ENCODE measurements around the gene OBSCN. TPM values are rescaled to one million over a fixed set of nuclear protein-coding genes. Genes with fewer than 3 reads are reported as not detected.

OBSCN gene
- total RNA-seq, 1 donor from 2014 or later = 25.7 TPM

GRCh38 chr1:228379666-228380065, 171.8 kb downstream of the OBSCN start:
- peaks cover 6% of the 10 kb centered on the region for H3K9me3 Mint-ChIP-seq (ENCODE audit: unreplicated experiment)
- H3K36me3 Mint-ChIP-seq (ENCODE audit: unreplicated experiment) = no peaks in the 10 kb centered on the region
- no peak overlapping the region for H3K27ac Mint-ChIP-seq (ENCODE audit: unreplicated experiment)
- no peaks in the 10 kb centered on the region for H3K4me1 Mint-ChIP-seq (ENCODE audit: low read depth, unreplicated experiment)
- DNase-seq = no peak
- H3K4me3 Mint-ChIP-seq (ENCODE audit: unreplicated experiment) = peak overlapping the region; percentile 52
- peaks cover 13% of the 10 kb centered on the region for H3K27me3 Mint-ChIP-seq (ENCODE audit: unreplicated experiment)
- TF ChIP-seq CTCF (IDR thresholded peaks at IDR 0.05; ENCODE audit: partially characterized antibody, unreplicated experiment) = no peak

DNA sequence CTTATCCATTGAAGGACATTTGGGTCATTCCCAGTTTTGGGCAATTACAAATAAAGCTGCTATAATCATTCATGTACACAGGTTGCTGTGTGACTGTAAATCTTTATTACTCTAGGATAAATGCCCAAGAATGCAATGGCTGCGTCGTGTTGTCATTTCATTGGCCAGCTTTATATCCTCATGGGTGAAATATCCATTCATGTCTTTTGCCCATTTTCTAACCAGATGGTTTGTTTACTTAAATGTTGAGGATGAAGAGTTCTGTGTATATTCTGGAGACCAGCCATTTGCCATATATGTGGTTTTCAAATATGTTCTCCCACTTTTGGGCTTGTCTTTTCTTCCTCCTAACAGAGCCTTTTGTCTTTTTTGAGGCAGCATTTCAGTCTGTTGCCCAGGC, 173.5 kb downstream of the OBSCN start:
- Mint-ChIP-seq H3K4me1 (ENCODE audit: low read depth, unreplicated experiment) (no peaks in the 10 kb centered on the region), H3K36me3 (ENCODE audit: unreplicated experiment) (no peaks in the 10 kb centered on the region), H3K9me3 (ENCODE audit: unreplicated experiment) (peaks cover 3% of the 10 kb centered on the region), H3K27me3 (ENCODE audit: unreplicated experiment) (peaks cover 13% of the 10 kb centered on the region), H3K4me3 (ENCODE audit: unreplicated experiment) (no peak overlapping the region), H3K27ac (ENCODE audit: unreplicated experiment) (no peak overlapping the region)
- TF ChIP-seq CTCF (IDR thresholded peaks at IDR 0.05; ENCODE audit: partially characterized antibody, unreplicated experiment) = no peak
- DNase-seq = no peak

GRCh38 chr1:228383773-228384172, 175.9 kb downstream of the OBSCN start:
- Mint-ChIP-seq H3K9me3 (ENCODE audit: unreplicated experiment) (peaks cover 3% of the 10 kb centered on the region), H3K27ac (ENCODE audit: unreplicated experiment) (no peak overlapping the region), H3K27me3 (ENCODE audit: unreplicated experiment) (peaks cover 12% of the 10 kb centered on the region), H3K4me3 (ENCODE audit: unreplicated experiment) (no peak overlapping the region), H3K4me1 (ENCODE audit: low read depth, unreplicated experiment) (no peaks in the 10 kb centered on the region), H3K36me3 (ENCODE audit: unreplicated experiment) (no peaks in the 10 kb centered on the region)
- no peak for TF ChIP-seq CTCF (IDR thresholded peaks at IDR 0.05; ENCODE audit: partially characterized antibody, unreplicated experiment)
- DNase-seq = no peak

DNA sequence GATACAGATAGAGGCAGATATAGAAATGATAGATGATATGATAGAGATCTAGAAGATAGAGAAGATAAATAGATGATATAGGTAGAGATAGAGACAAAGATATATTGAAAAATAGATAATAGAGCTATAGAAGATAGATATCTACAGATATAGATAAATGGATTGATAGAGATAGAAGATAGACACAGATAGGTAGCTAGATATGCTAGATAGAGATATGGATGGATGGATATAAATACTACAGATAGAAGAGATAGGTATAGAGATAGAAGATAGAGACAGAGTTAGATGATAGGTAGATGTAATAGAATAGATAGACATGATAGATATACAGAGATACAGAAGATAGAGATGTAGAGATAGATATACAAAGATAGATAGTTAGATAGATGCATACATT, 177.4 kb downstream of the OBSCN start:
- Mint-ChIP-seq H3K36me3 (ENCODE audit: unreplicated experiment) (no peaks in the 10 kb centered on the region), H3K4me3 (ENCODE audit: unreplicated experiment) (no peak overlapping the region), H3K4me1 (ENCODE audit: low read depth, unreplicated experiment) (no peaks in the 10 kb centered on the region), H3K27me3 (ENCODE audit: unreplicated experiment) (peaks cover 2% of the 10 kb centered on the region), H3K27ac (ENCODE audit: unreplicated experiment) (no peak overlapping the region), H3K9me3 (ENCODE audit: unreplicated experiment) (peaks cover 3% of the 10 kb centered on the region)
- no peak for DNase-seq
- TF ChIP-seq CTCF (IDR thresholded peaks at IDR 0.05; ENCODE audit: partially characterized antibody, unreplicated experiment) = no peak

DNA sequence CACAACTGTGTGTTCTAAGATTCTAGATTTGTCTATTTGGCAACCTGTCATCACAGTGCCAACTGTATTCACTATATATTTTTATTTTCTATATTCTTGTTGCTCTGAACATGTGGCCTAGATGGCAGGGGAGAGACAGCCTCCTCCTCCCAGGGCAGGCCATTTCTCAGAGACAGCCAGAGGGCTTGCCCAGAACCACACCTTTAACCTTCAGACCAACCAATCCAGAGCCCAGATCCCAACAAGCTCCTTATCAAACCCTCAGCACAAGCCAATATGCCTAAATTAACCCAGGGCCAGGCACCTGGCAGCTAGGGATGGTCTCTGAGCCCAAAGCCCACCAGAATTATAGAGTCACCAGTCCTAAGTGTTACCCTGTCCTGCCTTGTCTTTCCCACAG, 179.5 kb downstream of the OBSCN start:
- peaks cover under 1% of the 10 kb centered on the region for H3K27me3 Mint-ChIP-seq (ENCODE audit: unreplicated experiment)
- H3K9me3 Mint-ChIP-seq (ENCODE audit: unreplicated experiment) = no peaks in the 10 kb centered on the region
- no peak for TF ChIP-seq CTCF (IDR thresholded peaks at IDR 0.05; ENCODE audit: partially characterized antibody, unreplicated experiment)
- H3K4me1 Mint-ChIP-seq (ENCODE audit: low read depth, unreplicated experiment) = no peaks in the 10 kb centered on the region
- peaks cover 2% of the 10 kb centered on the region for H3K36me3 Mint-ChIP-seq (ENCODE audit: unreplicated experiment)
- no peak overlapping the region for H3K27ac Mint-ChIP-seq (ENCODE audit: unreplicated experiment)
- no peak for DNase-seq
- H3K4me3 Mint-ChIP-seq (ENCODE audit: unreplicated experiment) = no peak overlapping the region

All from glutamatergic neuron (in vitro differentiated cells).